Kidney (tissue), 14 donors: Measurements from ENCODE around the gene LPCAT1. TPM values are rescaled to one million over a fixed set of nuclear protein-coding genes. Genes with fewer than 3 reads are reported as not detected.

ENCODE experiments used
- DNase-seq, 5 donors: peaks; one replicate each; pipeline ENCODE4 v3.0.0-alpha.2; 2013 to 2020
- FAIRE-seq: peaks from 2 replicates; lab custom pipeline; 2012; peaks lifted over from hg19 to GRCh38; lab: Jason Lieb, UNC
- H3K27ac ChIP-seq, 2 donors: one replicate each; pipeline ENCODE4 v1.7.0; 2013; ENCODE audit warnings: low read depth in 2 of 2, low read length in 2 of 2, inconsistent platforms in 1 of 2
- H3K27me3 ChIP-seq: one replicate; pipeline ENCODE4 v1.7.1; 2013; ENCODE audit warnings: low read length, inconsistent platforms; ENCODE audit not compliant: control insufficient read depth, insufficient read depth
- H3K36me3 ChIP-seq, 3 donors: one replicate each; pipeline versions ENCODE4 v1.7.0 to v1.7.1; 2013; ENCODE audit warnings: low read length in 3 of 3, control low read depth in 1 of 3, inconsistent platforms in 1 of 3; ENCODE audit not compliant: insufficient read depth in 3 of 3, control insufficient read depth in 2 of 3
- H3K4me1 ChIP-seq, 3 donors: one replicate each; pipeline versions ENCODE4 v1.7.0 to v1.7.1; 2013; ENCODE audit warnings: low read length in 3 of 3, inconsistent platforms in 1 of 3, low read depth in 1 of 3; ENCODE audit not compliant: control insufficient read depth in 2 of 3, insufficient read depth in 2 of 3
- H3K4me3 ChIP-seq, 3 donors: one replicate each; pipeline versions ENCODE4 v1.7.0 to v1.8.1; 2013; ENCODE audit warnings: low read length in 3 of 3, control low read depth in 1 of 3, inconsistent platforms in 1 of 3
- H3K9ac ChIP-seq, 3 donors: one replicate each; pipeline versions ENCODE4 v1.7.0 to v1.7.1; 2013; ENCODE audit warnings: low read length in 3 of 3, control low read depth in 1 of 3, inconsistent platforms in 1 of 3
- H3K9me3 ChIP-seq, 3 donors: one replicate each; pipeline versions ENCODE4 v1.7.0 to v1.7.1; 2013; ENCODE audit warnings: low read length in 3 of 3, control low read depth in 1 of 3, inconsistent platforms in 1 of 3; ENCODE audit not compliant: control insufficient read depth in 2 of 3, insufficient read depth in 1 of 3
- CTCF ChIP-seq: IDR thresholded peaks from 3 replicates; pipeline ENCODE4 v1.5.1; 2012; ENCODE audit warnings: mild to moderate bottlenecking, moderate library complexity, borderline replicate concordance; ENCODE audit not compliant: insufficient read depth; ENCODE audit errors: extremely low read depth
- intact Hi-C: fragments of 100-400 bp; cut with DNase I; formaldehyde crosslinking; loops from one replicate; pipeline ENCODE4 v1.11.1; 2022
- polyA plus RNA-seq: library from polyadenylated mRNA; stranded (reverse); fragments of 350-450 nt; fragmentation: Illumina TruSeq; extraction: RNeasy Lipid Tissue Mini Kit (QIAGEN cat#74804); gene quantifications from one replicate; pipeline ENCODE4 v1.2.3, GENCODE V29; 2014; ENCODE audit warnings: low read depth, low replicate concordance; ENCODE audit not compliant: insufficient read depth
- total RNA-seq: library from RNA; stranded (reverse); fragmentation: NEBNext Ultra II Directional; extraction: Animal tissue kit (Norgen Biotek cat#: 25700); gene quantifications from one replicate; pipeline ENCODE4 v1.2.1, GENCODE V29; 2021
- donor health status: control.
- donor health status: control.
- donor health status: control.
- donor health status: control.
- donor health status: control.
- donor health status: DM: yes; HTN: yes; CAD: no.
- donor health status: Normal renal cell carcinoma (clear cell type).

The LPCAT1 gene
- total and polyA plus RNA-seq, 2 donors from 2014 or later: 22.2 to 46.5 TPM

- H3K4me1 ChIP-seq: no peaks in the 10 kb centered on the region
- H3K27me3 ChIP-seq: no peaks in the 10 kb centered on the region
- FAIRE-seq (no peak), DNase-seq (no peak)
- intact Hi-C loops: no loop called here
- no peak overlapping the region for H3K4me3 ChIP-seq
- no peak overlapping the region for H3K27ac ChIP-seq
- no peak overlapping the region for H3K9ac ChIP-seq
- TF ChIP-seq CTCF: no peak
- no peaks in the 10 kb centered on the region for H3K36me3 ChIP-seq
- no peaks in the 10 kb centered on the region for H3K9me3 ChIP-seq
These were observed 42.3 kb downstream of the LPCAT1 start for GRCh38 chr5:1481266-1481958.

GRCh38 chr5:1480806-1481205 is 43.0 kb downstream of the LPCAT1 start:
- intact Hi-C loops: no loop called here
- Histone ChIP-seq H3K36me3 (no peaks in the 10 kb centered on the region), H3K9ac (no peak overlapping the region), H3K9me3 (no peaks in the 10 kb centered on the region), H3K27ac (no peak overlapping the region), H3K4me3 (no peak overlapping the region), H3K4me1 (no peaks in the 10 kb centered on the region), H3K27me3 (no peaks in the 10 kb centered on the region)
- FAIRE-seq (no peak), DNase-seq (peak in 1 of 5 donors; percentile 58)
- no peak for TF ChIP-seq CTCF

GRCh38 chr5:1480217-1480616 is 43.5 kb downstream of the LPCAT1 start:
- no peak for FAIRE-seq

More at GRCh38 chr5:1480217-1480616, 43.5 kb downstream of the LPCAT1 start:
- Histone ChIP-seq H3K9me3 (no peaks in the 10 kb centered on the region), H3K9ac (no peak overlapping the region), H3K27me3 (no peaks in the 10 kb centered on the region), H3K4me1 (no peaks in the 10 kb centered on the region), H3K36me3 (no peaks in the 10 kb centered on the region), H3K27ac (peak overlapping the region in 1 of 2 donors; percentile 37), H3K4me3 (no peak overlapping the region)
- peak in 2 of 5 donors; percentile 18 to 80 for DNase-seq
- no peak for TF ChIP-seq CTCF
- intact Hi-C loops: no loop called here
